Retina (tissue), 1 donor: Measurements from ENCODE around the gene TTPAL.

Experiments used
- DNase-seq: peaks from one replicate; pipeline ENCODE4 v3.0.0-alpha.2; 2016

Gene TTPAL

GRCh38 chr20:44542890-44543289 lies 67.2 kb downstream of the TTPAL start:
- DNase-seq, result no peak

GRCh38 chr20:44543358-44543757 lies 67.7 kb downstream of the TTPAL start:
- no peak for DNase-seq
